H9 (cell line): ENCODE results near the gene NOP53. TPM values are rescaled to one million over a fixed set of nuclear protein-coding genes. Genes with fewer than 3 reads are reported as not detected.
A peak's percentile ranks its signal among the peaks of the same experiment; 100 is the strongest.

Experiments
- DNase-seq: peaks from one replicate; pipeline ENCODE4 v3.0.0-alpha.2; 2017
- H2AFZ ChIP-seq: one replicate; pipeline ENCODE4 v1.6.1; 2013; ENCODE audit warnings: mild to moderate bottlenecking, low read length, control low read depth, moderate library complexity
- H2AK5ac ChIP-seq: 2 replicates; pipeline ENCODE4 v1.6.1; 2013; ENCODE audit warnings: low read length, control low read depth, mixed read lengths; ENCODE audit not compliant: insufficient read length
- H2BK120ac ChIP-seq: one replicate; pipeline ENCODE4 v1.6.1; 2013; ENCODE audit warnings: low read depth, mild to moderate bottlenecking, low read length, control low read depth, inconsistent platforms; ENCODE audit not compliant: poor library complexity, severe bottlenecking
- H2BK12ac ChIP-seq: 2 replicates; pipeline ENCODE4 v1.6.1; 2013; ENCODE audit warnings: low read length, control low read depth, mixed read lengths, low read depth; ENCODE audit not compliant: insufficient read length
- H2BK15ac ChIP-seq: 2 replicates; pipeline ENCODE4 v1.6.1; 2013; ENCODE audit warnings: low read depth, low read length, control low read depth
- H2BK20ac ChIP-seq: one replicate; pipeline ENCODE4 v1.6.1; 2013; ENCODE audit warnings: low read depth, mild to moderate bottlenecking, low read length, control low read depth, inconsistent platforms; ENCODE audit not compliant: poor library complexity, severe bottlenecking
- H2BK5ac ChIP-seq: 2 replicates; pipeline ENCODE4 v1.6.1; 2013; ENCODE audit warnings: low read length, control low read depth, mixed read lengths; ENCODE audit not compliant: insufficient read length
- H3K14ac ChIP-seq: 2 replicates; pipeline ENCODE4 v1.6.1; 2013; ENCODE audit warnings: low read length, control low read depth; ENCODE audit not compliant: insufficient read depth
- H3K18ac ChIP-seq: 2 replicates; pipeline ENCODE4 v1.6.1; 2013; ENCODE audit warnings: low read depth, mild to moderate bottlenecking, mixed read lengths, low read length, control low read depth; ENCODE audit not compliant: insufficient read length
- H3K23ac ChIP-seq: 2 replicates; pipeline ENCODE4 v1.6.1; 2013; ENCODE audit warnings: low read length, control low read depth, mixed read lengths, low read depth; ENCODE audit not compliant: insufficient read length
- H3K23me2 ChIP-seq: 2 replicates; pipeline ENCODE4 v1.6.1; 2013; ENCODE audit warnings: low read depth, mild to moderate bottlenecking, mixed read lengths, low read length, control low read depth; ENCODE audit not compliant: insufficient read length, poor library complexity, severe bottlenecking
- H3K27ac ChIP-seq: 2 replicates; pipeline ENCODE4 v1.5.1; 2013; ENCODE audit warnings: low read length, control low read depth, mixed read lengths, low read depth; ENCODE audit not compliant: insufficient read length
- H3K27me3 ChIP-seq: 2 replicates; pipeline ENCODE4 v1.6.1; 2013; ENCODE audit warnings: low read length, control low read depth, inconsistent platforms; ENCODE audit not compliant: insufficient read depth
- H3K4ac ChIP-seq: 2 replicates; pipeline ENCODE4 v1.6.1; 2013; ENCODE audit warnings: low read depth, mild to moderate bottlenecking, control low read depth, inconsistent platforms, low read length, moderate library complexity
- H3K4me1 ChIP-seq: 2 replicates; pipeline ENCODE4 v1.6.1; 2013; ENCODE audit warnings: low read length, control low read depth, inconsistent platforms; ENCODE audit not compliant: insufficient read depth
- H3K4me2 ChIP-seq: 2 replicates; pipeline ENCODE4 v1.6.1; 2013; ENCODE audit warnings: low read length, control low read depth, mixed read lengths; ENCODE audit not compliant: insufficient read length, insufficient read depth
- H3K56ac ChIP-seq: 2 replicates; pipeline ENCODE4 v1.6.1; 2013; ENCODE audit warnings: low read depth, mild to moderate bottlenecking, mixed read lengths, low read length, control low read depth; ENCODE audit not compliant: insufficient read length
- H3K79me1 ChIP-seq: 2 replicates; pipeline ENCODE4 v1.6.1; 2013; ENCODE audit warnings: low read depth, mild to moderate bottlenecking, moderate library complexity, low read length, control low read depth, inconsistent platforms; ENCODE audit not compliant: insufficient read depth, poor library complexity, severe bottlenecking
- H3K79me2 ChIP-seq: 2 replicates; pipeline ENCODE4 v1.6.1; 2013; ENCODE audit warnings: low read length, control low read depth, inconsistent platforms; ENCODE audit not compliant: insufficient read depth
- H3K9ac ChIP-seq: 2 replicates; pipeline ENCODE4 v1.6.1; 2013; ENCODE audit warnings: low read length, control low read depth, mixed read lengths; ENCODE audit not compliant: insufficient read length; ENCODE audit errors: extremely low read depth
- H3K9me3 ChIP-seq: one replicate; pipeline ENCODE4 v1.6.1; 2013; ENCODE audit warnings: low read depth, low read length, inconsistent platforms; ENCODE audit not compliant: control insufficient read depth
- H3T11ph ChIP-seq: one replicate; pipeline ENCODE4 v1.6.1; 2013; ENCODE audit warnings: mild to moderate bottlenecking, low read length, control low read depth, inconsistent platforms
- H4K20me1 ChIP-seq: one replicate; pipeline ENCODE4 v1.6.1; 2013; ENCODE audit not compliant: control insufficient read depth, insufficient read length, insufficient read depth
- H4K5ac ChIP-seq: 2 replicates; pipeline ENCODE4 v1.6.1; 2013; ENCODE audit warnings: low read depth, mild to moderate bottlenecking, mixed read lengths, low read length, control low read depth; ENCODE audit not compliant: insufficient read length
- H4K8ac ChIP-seq: replicated peaks from 2 replicates; pipeline ENCODE4 v1.6.1; 2013; ENCODE audit warnings: low read length, control low read depth, mixed read lengths, low read depth; ENCODE audit not compliant: insufficient read length
- H4K91ac ChIP-seq: 2 replicates; pipeline ENCODE4 v1.6.1; 2013; ENCODE audit warnings: low read depth, mild to moderate bottlenecking, moderate library complexity, mixed read lengths, low read length, control low read depth; ENCODE audit not compliant: insufficient read length
- H3K27ac Mint-ChIP-seq, 3 experiments: 2 replicates in 2 of 3; 3 replicates in 1 of 3; pipeline ENCODE4 v1.8.0; 2020 to 2021; ENCODE audit warnings: mixed read lengths in 3 of 3, mild to moderate bottlenecking in 1 of 3, moderate library complexity in 1 of 3
- H3K27me3 Mint-ChIP-seq: 2 replicates; pipeline ENCODE4 v1.8.0; 2021; ENCODE audit warnings: low read depth, mild to moderate bottlenecking, moderate library complexity, mixed read lengths
- H3K36me3 Mint-ChIP-seq, 3 experiments: 2 replicates in 2 of 3; 3 replicates in 1 of 3; pipeline ENCODE4 v1.8.0; 2020 to 2021; ENCODE audit warnings: low read depth in 3 of 3, mixed read lengths in 3 of 3; ENCODE audit not compliant: insufficient read depth in 1 of 3
- H3K4me1 Mint-ChIP-seq, 2 experiments: 2 replicates each; pipeline ENCODE4 v1.8.0; 2020; ENCODE audit warnings: mixed read lengths in 2 of 2
- H3K4me3 Mint-ChIP-seq, 2 experiments: 2 replicates in 1 of 2; 3 replicates in 1 of 2; pipeline ENCODE4 v1.8.0; 2020 to 2021; ENCODE audit warnings: mild to moderate bottlenecking in 2 of 2, mixed read lengths in 2 of 2, moderate library complexity in 1 of 2
- H3K9me3 Mint-ChIP-seq, 2 experiments: 2 replicates in 1 of 2; 3 replicates in 1 of 2; pipeline ENCODE4 v1.8.0; 2020; ENCODE audit warnings: mild to moderate bottlenecking in 2 of 2, mixed read lengths in 2 of 2, moderate library complexity in 1 of 2
- CTCF ChIP-seq: fragments of 200-600 bp; sonication (generic); conservative IDR thresholded peaks from 3 replicates; pipeline ENCODE4 v1.8.0; 2021; ENCODE audit warnings: antibody characterized with exemption, mild to moderate bottlenecking
- WGBS: extraction: QIAGEN DNeasy Blood & Tissue Kit; methylation state at CpG from one replicate; pipeline ENCODE4 v1.1.7; 2013; ENCODE audit warnings: missing lambda C conversion rate, low lambda C conversion rate, mixed read lengths; ENCODE audit not compliant: insufficient read length; ENCODE audit errors: extremely low coverage; 5-methylcytosine and 5-hydroxymethylcytosine counted together
- total RNA-seq: library from RNA; stranded (reverse); gene quantifications from 2 replicates; pipeline ENCODE4 v1.2.1, GENCODE V29; 2021

Gene NOP53
- total RNA-seq, 1 experiment from 2014 or later = 325 TPM

- H4K5ac ChIP-seq = no peak overlapping the region
- H2BK20ac ChIP-seq = no peak overlapping the region
- no peak for TF ChIP-seq CTCF
- H3K23ac ChIP-seq = no peak overlapping the region
- Mint-ChIP-seq H3K9me3 (no peaks in the 10 kb centered on the region; a peak in 1 of 5 replicates), H3K36me3 (peaks cover 11 to 44% (median 39%) of the 10 kb centered on the region in 3 experiments; a peak in 6 of 7 replicates), H3K27ac (peak overlapping the region in 1 of 3 experiments; percentile 29; a peak in 2 of 7 replicates), H3K4me3 (no peak overlapping the region), H3K4me1 (peaks cover 2 to 6% of the 10 kb centered on the region in 2 experiments; a peak in 2 of 4 replicates), H3K27me3 (peaks cover 4% of the 10 kb centered on the region; the same call in 1 of the 2 replicates)
- no peaks in the 10 kb centered on the region for H3K23me2 ChIP-seq
- H4K20me1 ChIP-seq = no peaks in the 10 kb centered on the region
- H4K91ac ChIP-seq = no peak overlapping the region
- H3K9ac ChIP-seq = no peak overlapping the region
- H2BK120ac ChIP-seq = no peak overlapping the region
- H2BK12ac ChIP-seq = no peak overlapping the region
- H3T11ph ChIP-seq = no peak overlapping the region
- H2AK5ac ChIP-seq = no peak overlapping the region
- H3K56ac ChIP-seq = no peak overlapping the region
- H3K4me2 ChIP-seq = no peak overlapping the region
- H3K27me3 ChIP-seq = no peaks in the 10 kb centered on the region
- no peaks in the 10 kb centered on the region for H3K4me1 ChIP-seq
- no CpG with 5 or more reads among the region's 18 CpGs for WGBS
- H3K4ac ChIP-seq = no peak overlapping the region
- DNase-seq = no peak
- H2AFZ ChIP-seq = no peak overlapping the region
- no peaks in the 10 kb centered on the region for H3K79me2 ChIP-seq
- H3K9me3 ChIP-seq = no peaks in the 10 kb centered on the region
- no peaks in the 10 kb centered on the region for H3K79me1 ChIP-seq
- H3K18ac ChIP-seq = no peak overlapping the region
- H4K8ac ChIP-seq = no peak overlapping the region
- H2BK15ac ChIP-seq = no peak overlapping the region
- no peak overlapping the region for H2BK5ac ChIP-seq
- H3K14ac ChIP-seq = no peak overlapping the region
- H3K27ac ChIP-seq = no peak overlapping the region
Measured at GRCh38 chr19:47702671-47703070, 42.7 kb upstream of the NOP53 start.
